ENCODE measurements around the gene RAD51B.

- TF ChIP-seq CTCF (IDR thresholded peaks at IDR 0.05) (no peak), EP300 (IDR thresholded peaks at IDR 0.05) (peak; percentile 64 to 91), POLR2A (IDR thresholded peaks at IDR 0.05) (no peak)
Measured at GRCh38 chr14:68144051-68144681, 324.6 kb downstream of the RAD51B start.

Data from tibial nerve (tissue), 4 donors.